ENCODE results near the gene ZSCAN22. TPM values are rescaled to one million over a fixed set of nuclear protein-coding genes. Genes with fewer than 3 reads are reported as not detected.

ZSCAN22 gene
- total and polyA plus RNA-seq, 2 donors (not counting 3 experiments of a cell fraction or from before 2014, with no cell fraction given), result 3.6 to 3.7 TPM

DNA sequence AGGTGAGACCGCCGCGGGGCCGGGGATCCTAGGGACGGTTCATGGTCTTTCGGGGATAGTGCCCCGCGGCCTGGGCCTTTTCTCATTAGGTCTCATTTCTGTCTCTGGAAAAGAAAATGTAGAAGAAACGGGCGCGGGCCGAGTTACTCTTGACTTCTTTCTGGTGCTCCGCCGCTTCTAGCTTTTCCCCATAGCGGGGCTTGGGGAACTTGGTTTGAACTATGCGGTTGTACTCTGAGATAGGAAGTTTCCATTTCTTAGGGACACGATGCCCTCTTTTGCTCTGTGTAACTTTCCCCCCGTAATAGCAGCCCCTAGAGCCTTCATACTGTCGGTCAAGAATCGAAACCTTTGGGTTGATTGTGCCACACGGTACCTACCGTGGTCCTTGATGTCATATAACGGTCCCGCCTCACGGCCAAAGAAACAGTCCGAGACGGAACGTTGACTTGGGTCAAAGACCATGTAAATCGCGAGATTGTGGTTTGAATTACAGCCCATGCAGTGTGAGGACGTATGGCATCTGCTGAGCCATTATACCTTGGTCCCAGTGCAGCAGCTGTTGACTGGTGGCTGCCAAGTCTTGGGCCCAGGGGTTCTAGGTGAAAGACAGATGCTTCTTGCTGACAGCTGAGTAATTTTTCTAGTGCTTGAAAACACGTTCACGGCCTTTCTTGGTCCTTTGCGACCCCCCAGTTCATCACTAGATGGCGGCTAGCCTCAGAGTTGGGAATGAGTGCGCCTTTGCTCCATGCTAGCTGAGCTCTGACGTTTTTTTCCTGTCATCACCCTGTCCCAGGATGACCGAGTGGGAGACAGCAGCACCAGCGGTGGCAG, 60.8 kb downstream of the ZSCAN22 start:
- peak overlapping the region; percentile 67 to 93 (median 75) for H3K4me3 ChIP-seq (replicated peaks in 1 of 3; ENCODE audit: insufficient read depth in 1 of 3, low read depth in 1 of 3, low read length in 3 of 3)
- H3K9me1 ChIP-seq (replicated peaks; ENCODE audit: control insufficient read depth, extremely low read depth, insufficient read depth, low read length), result no peaks in the 10 kb centered on the region
- DNase-seq (ENCODE audit: low read depth, low spot score) (no peak), FAIRE-seq (peak; percentile 4)
- H4K20me1 ChIP-seq (replicated peaks; ENCODE audit: control insufficient read depth, extremely low read depth, insufficient read depth, low read length), result peaks cover 2% of the 10 kb centered on the region
- H2AFZ ChIP-seq (ENCODE audit: low read depth, low read length), result no peak overlapping the region
- H3K9me3 ChIP-seq (replicated peaks; ENCODE audit: control insufficient read depth, insufficient read depth, low read length), result no peaks in the 10 kb centered on the region
- peak overlapping the region; percentile 74 for H3K4me2 ChIP-seq (ENCODE audit: insufficient read depth, low read length)
- intact Hi-C loops (cut with micrococcal nuclease) (loop anchor here (1.0 to 2.0 kb wide), 3 partner anchors 8 to 172 kb away; partner anchors contain the start of gene RNF225), dilution Hi-C loops (cut with MboI; ENCODE audit: extremely low pct_ligation_motif_present, low sequenced_read_pairs) (no loop called here)
- H3K9ac ChIP-seq (replicated peaks; ENCODE audit: extremely low read depth, insufficient read depth, low read length), result peak overlapping the region; percentile 91
- peak overlapping the region; percentile 42 for H3K27ac ChIP-seq (ENCODE audit: insufficient read depth, low read depth, low read length)
- TF ChIP-seq POLR2A (IDR thresholded peaks at IDR 0.05; ENCODE audit: low read depth, low read length), result no peak
- no peak for TF ChIP-seq EZH2 (IDR thresholded peaks at IDR 0.05; ENCODE audit: borderline replicate concordance, low read depth, low read length, severe bottlenecking)
- TF ChIP-seq FOS (IDR thresholded peaks at IDR 0.05; ENCODE audit: borderline replicate concordance, insufficient read depth, low read length), result no peak
- H3K36me3 ChIP-seq (ENCODE audit: control insufficient read depth in 2 of 2, extremely low read depth in 1 of 2, insufficient read depth in 2 of 2, low read length in 2 of 2), result peaks cover 0 to 5% of the 10 kb centered on the region in 2 experiments
- peaks cover 17% of the 10 kb centered on the region for H3K4me1 ChIP-seq (ENCODE audit: control insufficient read depth, extremely low read depth, insufficient read depth, low read length)
- peaks cover 36% of the 10 kb centered on the region for H3K79me2 ChIP-seq (ENCODE audit: control insufficient read depth, insufficient read depth, low read length)
- POLR2A ChIA-PET, result no interaction called here
- TSS peak; percentile 63 for BruUV-seq (replicated peaks)
- no peaks in the 10 kb centered on the region for H3K27me3 ChIP-seq (ENCODE audit: control insufficient read depth in 2 of 2, insufficient read depth in 2 of 2, low read length in 2 of 2)
- CTCF ChIA-PET, result no interaction called here

DNA sequence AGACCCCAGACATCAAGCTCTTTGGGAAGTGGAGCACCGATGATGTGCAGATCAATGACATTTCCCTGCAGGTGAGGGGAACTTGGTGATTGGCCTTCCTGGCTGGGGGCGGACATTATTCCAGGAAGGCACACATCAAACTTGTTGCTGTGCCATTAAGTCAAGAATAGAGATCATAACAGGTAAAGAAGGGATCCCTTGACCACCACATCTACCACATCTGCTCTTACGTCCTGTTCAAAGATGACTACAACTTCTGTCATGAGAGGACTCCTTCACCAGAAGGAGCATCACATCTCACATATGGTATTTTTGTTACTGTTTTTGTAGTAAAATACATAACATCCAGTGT, 61.4 kb downstream of the ZSCAN22 start:
- Histone ChIP-seq H3K27ac (ENCODE audit: insufficient read depth, low read depth, low read length) (no peak overlapping the region), H3K9me3 (replicated peaks; ENCODE audit: control insufficient read depth, insufficient read depth, low read length) (no peaks in the 10 kb centered on the region), H3K36me3 (ENCODE audit: control insufficient read depth in 2 of 2, extremely low read depth in 1 of 2, insufficient read depth in 2 of 2, low read length in 2 of 2) (peaks cover 5 to 6% of the 10 kb centered on the region in 2 experiments), H3K4me3 (replicated peaks in 1 of 3; ENCODE audit: insufficient read depth in 1 of 3, low read depth in 1 of 3, low read length in 3 of 3) (peak overlapping the region; percentile 67 to 93 (median 75)), H3K27me3 (ENCODE audit: control insufficient read depth in 2 of 2, insufficient read depth in 2 of 2, low read length in 2 of 2) (no peaks in the 10 kb centered on the region), H3K4me1 (ENCODE audit: control insufficient read depth, extremely low read depth, insufficient read depth, low read length) (peaks cover 17% of the 10 kb centered on the region), H3K9ac (replicated peaks; ENCODE audit: extremely low read depth, insufficient read depth, low read length) (peak overlapping the region; percentile 91), H3K9me1 (replicated peaks; ENCODE audit: control insufficient read depth, extremely low read depth, insufficient read depth, low read length) (no peaks in the 10 kb centered on the region), H3K79me2 (ENCODE audit: control insufficient read depth, insufficient read depth, low read length) (peaks cover 36% of the 10 kb centered on the region), H2AFZ (ENCODE audit: low read depth, low read length) (no peak overlapping the region), H4K20me1 (replicated peaks; ENCODE audit: control insufficient read depth, extremely low read depth, insufficient read depth, low read length) (peaks cover 2% of the 10 kb centered on the region), H3K4me2 (ENCODE audit: insufficient read depth, low read length) (peak overlapping the region; percentile 74)
- TF ChIP-seq, protein P1, sequence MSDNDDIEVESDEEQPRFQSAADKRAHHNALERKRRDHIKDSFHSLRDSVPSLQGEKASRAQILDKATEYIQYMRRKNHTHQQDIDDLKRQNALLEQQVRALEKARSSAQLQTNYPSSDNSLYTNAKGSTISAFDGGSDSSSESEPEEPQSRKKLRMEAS (IDR thresholded peaks at IDR 0.05; ENCODE audit: insufficient read depth, insufficient read length), result no peak
- TF ChIP-seq GATA2 (IDR thresholded peaks at IDR 0.05; ENCODE audit: insufficient read depth, insufficient read length, low read depth, low read length) (no peak), FOS (IDR thresholded peaks at IDR 0.05; ENCODE audit: borderline replicate concordance, insufficient read depth, low read length) (no peak), EZH2 (IDR thresholded peaks at IDR 0.05; ENCODE audit: borderline replicate concordance, low read depth, low read length, severe bottlenecking) (no peak), JUN (IDR thresholded peaks at IDR 0.05; ENCODE audit: borderline replicate concordance, insufficient read depth, insufficient read length, low read depth) (no peak), POLR2A (IDR thresholded peaks at IDR 0.05; ENCODE audit: low read depth, low read length) (no peak), MYC (IDR thresholded peaks at IDR 0.05; ENCODE audit: low read depth, low read length) (no peak), POLR2AphosphoS5 (IDR thresholded peaks at IDR 0.05; ENCODE audit: insufficient read depth, low read depth, low read length) (no peak)
- TF ChIP-seq, protein P2, sequence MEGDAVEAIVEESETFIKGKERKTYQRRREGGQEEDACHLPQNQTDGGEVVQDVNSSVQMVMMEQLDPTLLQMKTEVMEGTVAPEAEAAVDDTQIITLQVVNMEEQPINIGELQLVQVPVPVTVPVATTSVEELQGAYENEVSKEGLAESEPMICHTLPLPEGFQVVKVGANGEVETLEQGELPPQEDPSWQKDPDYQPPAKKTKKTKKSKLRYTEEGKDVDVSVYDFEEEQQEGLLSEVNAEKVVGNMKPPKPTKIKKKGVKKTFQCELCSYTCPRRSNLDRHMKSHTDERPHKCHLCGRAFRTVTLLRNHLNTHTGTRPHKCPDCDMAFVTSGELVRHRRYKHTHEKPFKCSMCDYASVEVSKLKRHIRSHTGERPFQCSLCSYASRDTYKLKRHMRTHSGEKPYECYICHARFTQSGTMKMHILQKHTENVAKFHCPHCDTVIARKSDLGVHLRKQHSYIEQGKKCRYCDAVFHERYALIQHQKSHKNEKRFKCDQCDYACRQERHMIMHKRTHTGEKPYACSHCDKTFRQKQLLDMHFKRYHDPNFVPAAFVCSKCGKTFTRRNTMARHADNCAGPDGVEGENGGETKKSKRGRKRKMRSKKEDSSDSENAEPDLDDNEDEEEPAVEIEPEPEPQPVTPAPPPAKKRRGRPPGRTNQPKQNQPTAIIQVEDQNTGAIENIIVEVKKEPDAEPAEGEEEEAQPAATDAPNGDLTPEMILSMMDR (IDR thresholded peaks at IDR 0.05; ENCODE audit: extremely low read depth in 1 of 2, insufficient read depth in 1 of 2, low read depth in 1 of 2, low read length in 2 of 2), result no peak
- ChIA-PET CTCF (no interaction called here), POLR2A (no interaction called here)
- BruUV-seq (replicated peaks), result no TSS peak
- intact Hi-C loops (cut with micrococcal nuclease) (no loop called here), dilution Hi-C loops (cut with MboI; ENCODE audit: extremely low pct_ligation_motif_present, low sequenced_read_pairs) (no loop called here)
- DNase-seq (ENCODE audit: low read depth, low spot score) (no peak), FAIRE-seq (no peak)
